ENCODE measurements around the gene BEAN1.

DNA sequence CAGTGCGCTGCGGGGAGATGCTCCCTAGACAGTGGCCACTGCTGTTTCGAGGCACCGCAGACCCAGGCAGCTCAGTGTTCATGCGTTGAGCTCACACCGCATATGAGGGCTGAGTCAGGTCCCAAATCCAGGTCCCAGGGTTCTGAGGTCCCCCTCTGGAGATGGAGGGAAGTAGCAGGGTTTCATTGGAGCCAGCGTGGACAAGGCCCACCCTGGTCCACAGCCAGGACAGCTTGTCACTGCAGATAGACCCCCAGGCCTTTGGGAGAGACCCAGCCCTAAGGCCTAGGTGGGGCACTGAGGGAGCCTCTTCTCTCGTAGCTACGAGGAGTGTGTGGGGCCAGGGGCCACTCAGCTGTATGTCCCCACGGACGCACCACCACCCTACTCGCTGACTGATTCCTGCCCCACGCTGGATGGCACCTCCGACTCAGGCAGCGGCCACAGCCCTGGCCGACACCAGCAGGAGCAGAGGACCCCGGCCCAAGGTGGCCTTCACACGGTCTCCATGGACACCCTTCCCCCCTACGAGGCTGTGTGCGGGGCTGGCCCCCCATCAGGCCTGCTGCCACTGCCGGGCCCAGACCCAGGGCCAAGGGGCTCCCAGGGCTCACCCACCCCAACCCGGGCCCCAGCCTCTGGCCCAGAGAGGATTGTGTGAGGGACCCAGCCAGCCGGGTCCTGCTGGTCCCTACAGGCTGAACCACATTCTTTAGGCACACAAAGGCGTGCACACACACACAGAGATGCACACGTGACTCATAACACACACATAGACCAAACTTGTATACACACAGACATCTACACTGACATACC is 53.4 kb downstream of the BEAN1 start:
- TF ChIP-seq, protein P1, sequence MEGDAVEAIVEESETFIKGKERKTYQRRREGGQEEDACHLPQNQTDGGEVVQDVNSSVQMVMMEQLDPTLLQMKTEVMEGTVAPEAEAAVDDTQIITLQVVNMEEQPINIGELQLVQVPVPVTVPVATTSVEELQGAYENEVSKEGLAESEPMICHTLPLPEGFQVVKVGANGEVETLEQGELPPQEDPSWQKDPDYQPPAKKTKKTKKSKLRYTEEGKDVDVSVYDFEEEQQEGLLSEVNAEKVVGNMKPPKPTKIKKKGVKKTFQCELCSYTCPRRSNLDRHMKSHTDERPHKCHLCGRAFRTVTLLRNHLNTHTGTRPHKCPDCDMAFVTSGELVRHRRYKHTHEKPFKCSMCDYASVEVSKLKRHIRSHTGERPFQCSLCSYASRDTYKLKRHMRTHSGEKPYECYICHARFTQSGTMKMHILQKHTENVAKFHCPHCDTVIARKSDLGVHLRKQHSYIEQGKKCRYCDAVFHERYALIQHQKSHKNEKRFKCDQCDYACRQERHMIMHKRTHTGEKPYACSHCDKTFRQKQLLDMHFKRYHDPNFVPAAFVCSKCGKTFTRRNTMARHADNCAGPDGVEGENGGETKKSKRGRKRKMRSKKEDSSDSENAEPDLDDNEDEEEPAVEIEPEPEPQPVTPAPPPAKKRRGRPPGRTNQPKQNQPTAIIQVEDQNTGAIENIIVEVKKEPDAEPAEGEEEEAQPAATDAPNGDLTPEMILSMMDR (IDR thresholded peaks at IDR 0.05; ENCODE audit: insufficient read depth, low read depth, low read length) = no peak
- TF ChIP-seq EZH2 (IDR thresholded peaks at IDR 0.05; ENCODE audit: insufficient read depth, low read length) = no peak

All from astrocyte (in vitro differentiated cells and primary cell).